Measurements from ENCODE around the gene OR2A25. TPM values are rescaled to one million over a fixed set of nuclear protein-coding genes. Genes with fewer than 3 reads are reported as not detected.

The OR2A25 gene
- total RNA-seq, 1 donor from 2014 or later, result not detected

- POLR2A ChIA-PET, result no interaction called here
- Mint-ChIP-seq H3K9me3 (peaks cover 7% of the 10 kb centered on the region), H3K27me3 (no peaks in the 10 kb centered on the region), H3K36me3 (ENCODE audit: low read depth) (no peaks in the 10 kb centered on the region), H3K4me3 (no peak overlapping the region), H3K4me1 (no peaks in the 10 kb centered on the region), H3K27ac (no peak overlapping the region)
- ATAC-seq (ENCODE audit: low read depth) (no peak), DNase-seq (no peak)
- intact Hi-C loops (cut with micrococcal nuclease), result no loop called here
- no peak for TF ChIP-seq CTCF (IDR thresholded peaks at IDR 0.05)
- CTCF ChIA-PET, result no interaction called here
Observed at GRCh38 chr7:144090667-144091066, 21.1 kb downstream of the OR2A25 start.

- H3K4me3 Mint-ChIP-seq, result no peak overlapping the region
- no peaks in the 10 kb centered on the region for H3K36me3 Mint-ChIP-seq (ENCODE audit: low read depth)
- no peak overlapping the region for H3K27ac Mint-ChIP-seq
- ATAC-seq (ENCODE audit: low read depth) (no peak), DNase-seq (no peak)
- no peak for TF ChIP-seq CTCF (IDR thresholded peaks at IDR 0.05)
- intact Hi-C loops (cut with micrococcal nuclease), result no loop called here
- H3K9me3 Mint-ChIP-seq, result peaks cover 1% of the 10 kb centered on the region
- POLR2A ChIA-PET, result no interaction called here
- CTCF ChIA-PET, result no interaction called here
- peaks cover 9% of the 10 kb centered on the region for H3K27me3 Mint-ChIP-seq
- no peaks in the 10 kb centered on the region for H3K4me1 Mint-ChIP-seq
Observed at GRCh38 chr7:144098776-144099175, 29.2 kb downstream of the OR2A25 start.

- Mint-ChIP-seq H3K27ac (no peak overlapping the region), H3K9me3 (no peaks in the 10 kb centered on the region), H3K4me3 (no peak overlapping the region), H3K36me3 (ENCODE audit: low read depth) (no peaks in the 10 kb centered on the region), H3K27me3 (peaks cover 9% of the 10 kb centered on the region), H3K4me1 (no peaks in the 10 kb centered on the region)
- TF ChIP-seq CTCF (IDR thresholded peaks at IDR 0.05), result no peak
- no peak for DNase-seq
- ATAC-seq (ENCODE audit: low read depth), result no peak
- POLR2A ChIA-PET, result no interaction called here
- CTCF ChIA-PET, result no interaction called here
- intact Hi-C loops (cut with micrococcal nuclease), result no loop called here
Observed at GRCh38 chr7:144100607-144101006, 31.0 kb downstream of the OR2A25 start.

GRCh38 chr7:144102041-144102440, 32.4 kb downstream of the OR2A25 start:
- Mint-ChIP-seq H3K4me3 (no peak overlapping the region), H3K4me1 (no peaks in the 10 kb centered on the region), H3K9me3 (no peaks in the 10 kb centered on the region), H3K27me3 (peaks cover 5% of the 10 kb centered on the region), H3K27ac (no peak overlapping the region), H3K36me3 (ENCODE audit: low read depth) (no peaks in the 10 kb centered on the region)
- DNase-seq, result no peak
- CTCF ChIA-PET, result no interaction called here
- intact Hi-C loops (cut with micrococcal nuclease), result no loop called here
- POLR2A ChIA-PET, result no interaction called here
- no peak for ATAC-seq (ENCODE audit: low read depth)
- TF ChIP-seq CTCF (IDR thresholded peaks at IDR 0.05), result no peak

- no peak for ATAC-seq (ENCODE audit: low read depth)
Observed at GRCh38 chr7:144105211-144105610, 35.6 kb downstream of the OR2A25 start.

More at GRCh38 chr7:144105211-144105610, 35.6 kb downstream of the OR2A25 start:
- Mint-ChIP-seq H3K27me3 (peaks cover 2% of the 10 kb centered on the region), H3K4me3 (no peak overlapping the region), H3K27ac (no peak overlapping the region), H3K9me3 (no peaks in the 10 kb centered on the region), H3K36me3 (ENCODE audit: low read depth) (no peaks in the 10 kb centered on the region), H3K4me1 (no peaks in the 10 kb centered on the region)
- ChIA-PET POLR2A (no interaction called here), CTCF (no interaction called here)
- DNase-seq, result no peak
- TF ChIP-seq CTCF (IDR thresholded peaks at IDR 0.05), result no peak
- intact Hi-C loops (cut with micrococcal nuclease), result no loop called here
